ENCODE data around the gene LFNG. TPM values are rescaled to one million over a fixed set of nuclear protein-coding genes. Genes with fewer than 3 reads are reported as not detected.

LFNG gene
- total RNA-seq, 1 experiment from 2014 or later, result 15.2 TPM

DNA sequence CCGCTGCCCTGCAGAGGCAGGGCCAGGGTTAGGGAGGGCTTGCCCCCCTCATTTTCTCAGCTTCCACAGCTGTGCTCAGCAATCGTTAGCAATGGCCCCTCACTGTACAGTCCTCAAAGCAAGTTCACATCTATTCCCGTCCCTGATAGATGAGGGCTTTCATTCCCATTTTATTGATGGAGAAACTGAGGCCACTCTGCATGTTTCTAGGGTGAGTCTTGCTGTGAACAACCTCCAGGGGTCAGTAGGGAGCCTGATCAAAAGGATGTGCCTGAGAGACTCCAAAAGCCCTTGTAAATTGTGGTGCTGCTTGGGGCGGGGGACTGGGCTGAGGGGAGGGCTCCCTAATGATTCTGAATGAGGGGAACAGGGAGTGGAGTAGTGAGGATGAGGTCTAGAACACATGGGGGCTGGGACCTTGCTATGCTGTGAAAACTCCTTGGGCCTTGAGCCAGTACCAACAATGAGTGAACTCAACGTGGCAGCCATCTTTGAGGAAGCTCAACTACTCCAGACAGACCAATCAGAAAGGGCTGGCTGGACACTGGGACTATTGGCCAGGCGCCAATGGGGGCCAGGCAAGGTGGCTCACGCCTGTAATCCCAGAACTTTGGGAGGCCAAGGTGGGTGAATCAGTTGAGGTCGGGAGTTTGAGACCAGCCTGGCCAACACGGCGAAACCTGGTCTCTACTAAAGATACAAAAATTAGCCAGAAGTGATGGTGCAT lies 36.7 kb upstream of the LFNG start:
- DNase-seq (ENCODE audit: low read depth), result peak; percentile 47

DNA sequence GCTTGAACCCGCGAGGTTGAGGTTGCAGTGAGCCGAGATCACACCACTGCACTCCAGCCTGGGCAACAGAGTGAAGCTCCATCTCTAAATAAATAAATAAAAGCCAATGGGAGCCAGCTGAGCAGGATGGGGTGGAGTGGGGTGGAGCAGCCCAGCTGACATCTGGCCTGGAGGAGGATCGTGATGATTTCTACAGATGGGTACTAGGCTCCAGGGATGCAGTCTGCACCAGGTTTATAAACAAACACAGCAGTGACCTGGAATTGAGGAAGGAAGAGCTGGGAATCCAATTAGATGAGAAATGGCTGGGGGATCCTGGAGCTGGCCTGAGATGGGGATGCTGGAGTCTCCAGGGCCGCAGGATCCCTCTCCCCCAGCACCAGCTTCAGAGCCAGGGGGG lies 36.1 kb upstream of the LFNG start:
- no peak for DNase-seq (ENCODE audit: low read depth)

DNA sequence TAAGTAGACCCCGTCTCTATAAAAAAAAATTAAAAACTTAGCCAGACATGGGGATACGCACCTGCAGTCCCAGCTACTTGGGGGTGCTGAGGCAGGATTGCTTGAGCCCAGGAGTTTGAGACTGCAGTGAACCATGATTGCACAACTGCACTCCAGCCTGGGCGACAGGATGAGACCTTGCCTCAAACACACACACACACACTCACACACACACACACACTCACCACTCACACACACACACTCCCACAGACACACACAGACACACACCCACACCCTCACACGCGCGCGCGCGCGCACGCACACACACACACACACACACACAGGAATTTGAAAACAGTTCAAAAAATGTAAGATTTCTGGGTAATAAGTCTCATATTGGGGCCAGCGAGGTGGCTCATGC lies 34.7 kb upstream of the LFNG start:
- DNase-seq (ENCODE audit: low read depth), result no peak

DNA sequence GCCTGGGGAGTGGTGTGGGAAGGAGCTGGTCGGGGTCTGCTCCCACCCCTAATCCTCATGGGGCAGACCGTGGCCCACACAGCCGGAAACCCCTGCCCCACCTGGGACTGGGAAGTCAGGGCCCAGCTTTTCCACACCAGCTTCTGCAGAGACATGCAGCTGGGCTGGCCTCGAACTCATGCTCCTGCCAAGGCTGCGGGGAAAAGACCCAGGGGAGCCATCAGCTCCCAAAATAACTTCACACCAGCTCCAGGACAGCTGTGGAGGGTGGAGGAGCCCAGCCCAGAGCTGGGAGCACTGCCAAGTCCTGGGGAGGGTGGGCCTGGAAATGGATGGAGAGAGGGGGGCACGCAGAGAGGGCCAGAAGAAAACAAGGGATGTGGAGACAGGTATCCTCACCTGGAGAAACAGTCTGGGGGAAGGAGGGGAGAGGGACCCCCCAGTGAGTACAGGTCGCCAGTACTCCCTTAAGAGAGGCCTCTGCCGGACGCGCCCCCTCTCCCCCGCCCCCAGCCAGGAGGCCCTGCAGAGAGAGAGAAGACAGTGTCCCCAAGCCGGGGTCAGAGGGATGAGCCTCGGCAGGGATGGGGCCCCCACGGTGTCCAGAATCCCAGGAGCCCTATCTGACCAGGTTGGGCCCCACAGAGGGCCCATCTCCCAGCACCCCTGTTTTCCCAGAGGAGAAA lies 31.8 kb upstream of the LFNG start:
- peak; percentile 60 for DNase-seq (ENCODE audit: low read depth)

DNA sequence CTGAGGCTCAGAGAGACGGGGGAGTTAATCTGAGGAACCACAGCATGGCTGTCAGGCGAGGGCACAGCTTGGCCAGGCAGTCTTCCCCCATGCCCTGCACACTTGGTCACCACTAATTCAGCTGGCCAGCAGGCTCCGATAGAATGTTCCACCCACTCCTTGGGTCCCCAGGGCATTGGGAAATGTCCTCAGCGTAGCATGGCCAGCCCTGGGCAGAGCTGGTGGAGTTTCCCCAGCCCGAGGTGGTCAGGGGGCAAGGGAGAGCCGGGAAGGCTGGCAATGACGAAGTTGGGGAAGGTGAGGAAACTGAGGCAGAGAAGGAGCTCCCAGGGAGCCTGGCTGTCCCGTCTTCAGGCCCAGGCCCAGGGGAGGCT lies 31.3 kb upstream of the LFNG start:
- DNase-seq (ENCODE audit: low read depth), result peak; percentile 50

DNA sequence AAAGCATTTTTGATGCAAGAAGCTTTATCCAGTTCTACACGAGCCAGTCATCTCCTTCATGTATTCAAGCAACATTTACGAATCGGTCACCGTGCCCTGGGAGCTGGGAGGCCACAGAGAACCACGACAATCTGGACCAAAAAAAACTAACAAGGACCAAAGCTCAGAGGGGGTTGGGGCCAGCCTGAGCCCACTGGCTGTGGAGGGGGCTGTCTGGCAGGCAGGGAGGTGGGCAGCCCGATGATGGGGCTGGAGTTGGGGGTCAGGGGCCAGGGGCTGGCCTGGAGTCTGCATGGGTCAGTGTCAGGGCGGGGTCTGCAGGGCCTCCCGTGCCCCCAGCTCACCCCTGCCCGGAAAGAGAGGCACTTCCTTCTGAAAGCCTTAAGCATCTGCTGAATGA lies 30.9 kb upstream of the LFNG start:
- DNase-seq (ENCODE audit: low read depth), result no peak

DNA sequence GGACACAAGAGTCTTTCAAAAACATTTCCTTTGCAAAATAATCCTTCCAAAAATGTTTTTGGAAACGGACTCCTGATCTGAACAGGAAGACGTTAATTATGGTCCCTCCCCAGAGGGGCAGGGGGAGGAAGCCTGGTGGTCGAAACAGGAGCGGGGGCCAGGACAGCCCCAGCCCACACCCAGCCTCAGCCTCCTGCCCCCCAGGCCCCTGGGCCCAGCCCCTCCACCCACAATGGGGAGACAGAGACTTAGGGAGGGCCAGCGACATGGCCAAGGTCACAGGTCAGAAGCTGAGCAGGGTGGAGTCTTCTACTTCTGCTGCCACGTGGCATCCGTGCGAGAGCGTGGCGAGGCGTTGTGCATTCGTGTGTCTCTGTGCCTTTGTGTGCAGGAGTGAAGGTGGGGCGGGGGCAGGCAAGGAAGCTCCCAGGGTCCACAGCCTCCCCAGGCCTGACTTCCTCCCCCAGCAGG lies 29.4 kb upstream of the LFNG start:
- DNase-seq (ENCODE audit: low read depth), result no peak

DNA sequence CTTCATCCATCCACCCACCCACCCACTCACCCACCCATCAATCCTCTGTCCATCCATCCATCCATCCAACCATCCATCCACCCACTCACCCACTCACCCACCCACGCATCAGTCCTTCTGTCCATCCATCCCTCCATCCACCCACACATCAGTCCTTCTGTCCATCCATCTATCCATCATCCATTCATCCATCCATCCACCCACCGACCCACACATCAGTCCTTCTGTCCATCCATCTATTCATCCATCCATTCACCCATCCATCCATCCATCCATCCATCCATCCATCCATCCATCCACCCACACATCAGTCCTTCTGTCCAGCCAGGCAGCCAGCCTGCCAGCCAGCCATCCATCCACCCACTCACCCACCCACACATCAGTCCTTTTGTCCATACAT lies 27.5 kb upstream of the LFNG start:
- DNase-seq (ENCODE audit: low read depth), result no peak

DNA sequence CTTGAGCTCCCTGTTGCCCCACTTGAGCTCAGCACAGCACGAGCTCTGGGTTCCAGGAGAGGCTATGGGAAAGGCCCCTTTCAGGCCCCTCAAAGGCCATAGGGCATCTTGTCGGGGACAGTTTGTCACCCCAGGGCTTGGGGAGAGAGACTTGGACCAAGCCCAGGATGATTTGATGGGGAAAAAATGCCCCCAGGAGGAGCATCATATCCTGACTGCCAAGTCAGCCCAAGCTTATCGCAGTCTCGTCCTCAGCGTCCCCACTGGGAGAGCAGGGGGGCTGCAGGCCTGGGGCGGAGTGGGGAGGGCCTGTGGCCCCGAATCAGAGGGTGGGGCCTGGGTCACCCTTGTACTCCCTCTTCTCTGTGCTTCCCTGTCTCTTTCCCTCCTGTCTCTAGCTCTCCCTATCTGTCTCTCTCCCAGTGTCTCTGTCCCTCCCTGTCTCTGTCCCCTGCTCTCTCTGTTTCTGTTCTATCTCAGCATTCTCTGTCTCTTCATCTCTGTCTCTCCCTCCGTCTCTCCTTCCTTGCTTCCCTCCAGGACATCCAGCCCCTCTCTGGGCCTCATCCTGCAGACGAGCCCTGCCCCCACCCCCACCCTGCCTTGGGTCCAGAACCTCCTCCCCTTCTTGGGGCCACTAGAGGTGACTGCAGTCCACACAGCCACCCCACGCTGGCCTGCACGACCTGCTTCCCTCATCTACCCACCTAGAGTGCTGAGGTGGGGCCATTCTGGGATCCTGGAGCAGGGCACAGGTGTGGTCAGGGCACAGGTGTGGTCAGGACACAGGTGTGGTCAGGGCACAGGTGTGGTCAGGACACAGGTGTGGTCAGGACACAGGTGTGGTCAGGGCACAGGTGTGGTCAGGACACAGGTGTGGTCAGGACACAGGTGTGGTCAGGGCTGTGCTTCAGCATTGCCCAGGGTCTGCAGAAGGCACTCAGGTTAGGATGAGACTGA lies 26.1 kb upstream of the LFNG start:
- no peak for DNase-seq (ENCODE audit: low read depth)

DNA sequence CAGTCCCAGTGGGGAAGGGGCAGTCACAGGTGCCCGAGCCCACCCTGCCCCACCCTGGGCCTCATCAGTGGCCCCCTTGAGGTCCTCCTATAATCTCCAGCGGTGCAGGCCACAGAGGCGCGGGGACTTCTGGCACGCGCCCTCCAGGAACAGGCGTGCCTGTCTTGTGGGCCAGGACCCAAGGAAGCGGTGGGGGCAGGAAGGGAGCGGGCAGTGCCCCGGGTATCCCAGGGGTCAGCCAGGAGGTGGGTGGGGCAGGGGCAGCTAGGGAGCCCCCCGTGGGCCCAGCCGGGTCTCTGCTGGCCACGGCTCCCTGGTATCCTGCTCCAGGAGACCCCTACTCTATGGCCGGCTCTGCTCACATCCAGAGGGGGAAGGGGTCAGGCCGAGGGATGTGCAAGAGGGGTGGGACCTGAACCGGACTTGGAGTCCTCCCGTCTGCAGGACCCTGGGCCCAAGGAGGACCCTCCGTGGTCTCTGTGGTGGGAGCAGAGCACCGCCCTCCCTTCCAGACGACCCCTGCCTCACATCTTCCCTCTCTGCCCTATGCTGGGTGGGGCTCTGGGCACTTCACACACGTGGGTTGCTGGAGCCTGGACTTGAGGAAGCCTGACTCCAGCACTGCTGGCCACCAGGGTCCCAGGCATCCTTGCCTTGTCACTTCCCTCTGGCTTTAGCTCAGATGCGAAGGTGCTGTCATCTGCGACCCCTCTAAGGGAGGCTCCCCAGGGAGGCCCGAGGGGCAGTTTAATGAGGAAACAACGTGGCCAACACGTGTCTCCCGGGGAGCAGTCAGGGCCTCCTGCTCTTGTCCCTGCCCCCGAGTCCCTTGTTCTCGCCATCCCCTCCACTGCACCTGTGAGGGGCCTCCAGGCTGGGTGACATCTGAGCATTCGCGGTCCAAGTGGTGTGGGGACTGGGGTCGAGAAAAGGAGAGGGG lies 25.1 kb upstream of the LFNG start:
- no peak for DNase-seq (ENCODE audit: low read depth)

DNA sequence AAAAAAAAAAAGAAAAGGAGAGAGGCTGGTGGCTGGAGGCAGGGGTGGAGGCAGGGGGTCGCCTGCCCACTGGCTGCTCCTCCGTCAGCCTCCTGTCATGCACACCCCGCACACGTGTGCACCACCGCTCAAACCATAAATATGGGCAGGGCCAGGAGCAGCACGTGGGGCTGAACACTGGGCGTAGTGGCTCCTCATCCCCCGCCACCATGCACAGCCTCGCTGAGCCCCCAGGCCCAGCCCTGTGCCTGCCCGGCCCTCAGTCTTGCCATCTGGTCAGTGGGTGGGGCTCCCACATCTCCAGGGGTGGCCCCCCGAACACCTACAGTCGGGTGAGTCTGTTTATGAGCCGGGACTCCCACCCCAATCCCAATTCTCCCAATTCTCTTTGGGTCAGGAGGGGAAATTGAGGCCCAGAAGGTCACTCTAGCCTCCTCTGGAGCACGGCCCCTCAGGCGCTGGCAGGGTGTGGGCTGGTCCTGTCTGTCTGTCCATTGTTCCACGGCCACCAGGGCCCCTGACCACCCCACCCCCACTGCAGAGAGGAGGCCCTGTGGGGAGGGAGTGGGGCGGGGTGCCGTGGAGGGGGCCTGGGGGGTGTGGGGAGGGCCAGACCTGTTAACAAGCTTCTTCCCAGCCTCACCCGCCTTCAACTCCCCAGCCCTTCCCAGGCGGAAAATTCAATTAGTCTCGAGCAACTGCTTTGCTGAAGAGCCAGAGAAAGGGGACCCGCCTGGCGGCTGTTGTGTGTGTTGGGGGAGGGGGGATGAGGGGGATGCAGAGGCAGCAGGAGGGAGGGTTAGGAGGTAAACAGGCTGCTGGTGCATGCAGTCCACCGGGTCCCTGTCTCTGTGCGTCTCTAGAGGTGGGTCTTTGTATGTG lies 23.9 kb upstream of the LFNG start:
- no peak for DNase-seq (ENCODE audit: low read depth)

DNA sequence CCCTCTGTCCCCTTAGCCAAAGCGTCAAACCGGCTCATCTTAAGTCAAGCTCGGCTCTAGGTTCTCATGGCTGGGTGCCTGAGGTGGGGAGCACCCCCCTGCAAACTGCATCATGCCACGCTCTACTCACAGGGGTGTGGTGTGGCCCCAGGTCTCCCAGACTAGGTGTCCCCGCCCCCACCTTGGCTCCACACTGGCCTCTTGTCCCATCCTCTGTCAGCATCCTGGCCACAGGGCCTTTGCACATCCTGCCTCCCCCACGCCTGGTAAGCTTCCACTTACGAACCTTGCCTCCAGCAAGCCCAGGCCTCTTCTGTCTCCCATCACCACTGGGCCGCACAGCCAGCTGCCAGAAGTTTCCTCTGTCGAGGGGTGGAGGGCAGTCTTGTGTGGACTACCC lies 23.2 kb upstream of the LFNG start:
- no peak for DNase-seq (ENCODE audit: low read depth)

DNA sequence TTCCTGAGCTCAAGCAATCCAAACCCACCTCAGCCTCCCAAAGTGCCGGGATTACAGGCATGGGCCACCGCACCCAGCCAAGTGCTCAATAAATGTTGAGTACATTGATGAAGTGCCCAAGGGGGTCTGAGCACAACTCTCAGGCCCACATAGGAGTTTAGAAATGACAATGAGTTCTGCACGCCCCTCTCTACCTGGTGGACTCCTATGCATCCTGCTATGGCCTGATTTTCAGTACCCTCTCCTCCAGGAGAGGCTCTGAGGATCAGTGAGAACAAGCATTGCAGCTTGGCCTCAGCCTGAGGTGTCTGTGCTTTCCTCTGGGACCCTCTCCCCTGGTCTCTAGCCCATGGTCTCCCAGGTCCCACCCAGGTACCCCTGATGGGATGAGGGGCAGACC lies 22.5 kb upstream of the LFNG start:
- no peak for DNase-seq (ENCODE audit: low read depth)

DNA sequence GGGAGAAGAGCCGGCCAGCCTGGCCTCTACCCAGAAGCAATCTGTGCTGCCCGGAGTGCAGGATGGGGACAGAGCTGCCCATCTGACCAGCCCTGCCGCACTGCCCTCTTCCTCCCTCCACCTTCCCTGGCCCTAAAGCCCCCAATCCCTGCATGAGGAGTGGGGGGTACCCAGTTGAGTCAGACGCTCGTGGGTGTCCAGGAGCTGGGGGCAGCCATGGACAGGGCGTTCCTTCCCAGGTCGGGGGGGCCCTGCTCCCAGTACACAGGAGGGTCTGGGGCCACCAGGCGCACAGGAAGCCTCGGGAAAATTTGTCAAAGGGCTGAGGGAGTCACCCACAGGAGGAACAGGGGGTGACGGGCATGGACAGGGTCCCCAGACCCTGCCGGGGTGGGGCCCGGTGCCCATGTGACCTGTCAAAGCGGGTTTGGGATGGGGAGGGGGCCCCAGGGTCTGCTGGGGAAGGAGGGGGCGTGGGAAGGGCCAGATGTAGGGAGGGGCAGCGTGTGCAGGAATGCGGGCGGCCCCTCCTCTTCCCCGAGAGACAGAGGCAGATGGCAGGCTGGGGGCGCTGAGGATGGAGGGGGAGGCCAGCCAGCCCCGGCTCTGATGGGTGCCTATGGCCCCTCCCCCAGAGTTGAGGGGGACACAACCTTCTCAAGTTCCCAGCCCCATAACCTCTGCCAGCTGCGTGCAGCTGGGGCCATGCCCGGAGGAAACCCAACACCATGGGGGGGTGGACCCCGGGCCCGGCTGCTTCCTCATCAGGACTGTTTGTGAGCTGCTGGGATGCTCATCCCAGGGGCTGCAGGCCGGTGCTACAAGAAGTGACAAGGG lies 21.9 kb upstream of the LFNG start:
- no peak for DNase-seq (ENCODE audit: low read depth)

DNA sequence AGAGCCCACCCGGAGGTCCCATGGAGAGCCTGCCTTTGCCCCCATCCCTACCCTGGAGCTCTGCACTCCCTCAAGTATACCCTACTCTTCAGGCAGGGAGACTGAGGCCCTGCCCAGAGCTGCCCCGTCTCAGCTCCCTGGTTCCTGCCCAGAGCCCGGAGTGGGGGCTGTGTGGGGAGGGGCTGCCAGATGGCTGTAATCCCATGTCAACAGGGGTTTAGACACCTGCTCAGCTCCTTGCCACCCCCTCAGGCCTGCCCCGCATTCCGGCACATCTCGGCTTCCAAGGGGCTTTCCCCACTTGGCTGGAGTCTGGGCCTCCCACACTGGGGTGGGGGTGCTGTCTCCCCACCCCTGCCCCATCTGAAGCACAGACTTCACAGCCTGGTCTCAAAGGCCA lies 20.9 kb upstream of the LFNG start:
- DNase-seq (ENCODE audit: low read depth), result no peak

DNA sequence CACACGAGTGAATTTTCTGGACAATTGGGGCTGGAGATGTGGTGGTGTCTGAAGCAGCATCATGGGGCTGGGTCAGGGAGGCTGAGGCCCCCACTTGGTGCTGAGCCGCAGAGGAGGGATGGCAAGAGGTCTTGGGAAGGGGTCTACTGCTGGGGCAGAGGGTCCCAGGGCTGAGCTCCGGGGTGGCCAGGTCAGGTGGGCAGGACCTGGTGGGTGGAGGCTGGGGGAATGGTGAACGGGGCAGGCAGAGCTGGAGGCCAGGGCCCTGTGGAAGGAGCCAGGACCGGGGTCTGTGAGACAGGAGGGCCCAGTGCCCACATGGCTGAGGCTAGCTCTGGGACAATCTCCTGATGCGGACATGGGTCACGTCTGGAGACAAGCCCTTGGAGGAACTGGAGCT lies 20.4 kb upstream of the LFNG start:
- no peak for DNase-seq (ENCODE audit: low read depth)

DNA sequence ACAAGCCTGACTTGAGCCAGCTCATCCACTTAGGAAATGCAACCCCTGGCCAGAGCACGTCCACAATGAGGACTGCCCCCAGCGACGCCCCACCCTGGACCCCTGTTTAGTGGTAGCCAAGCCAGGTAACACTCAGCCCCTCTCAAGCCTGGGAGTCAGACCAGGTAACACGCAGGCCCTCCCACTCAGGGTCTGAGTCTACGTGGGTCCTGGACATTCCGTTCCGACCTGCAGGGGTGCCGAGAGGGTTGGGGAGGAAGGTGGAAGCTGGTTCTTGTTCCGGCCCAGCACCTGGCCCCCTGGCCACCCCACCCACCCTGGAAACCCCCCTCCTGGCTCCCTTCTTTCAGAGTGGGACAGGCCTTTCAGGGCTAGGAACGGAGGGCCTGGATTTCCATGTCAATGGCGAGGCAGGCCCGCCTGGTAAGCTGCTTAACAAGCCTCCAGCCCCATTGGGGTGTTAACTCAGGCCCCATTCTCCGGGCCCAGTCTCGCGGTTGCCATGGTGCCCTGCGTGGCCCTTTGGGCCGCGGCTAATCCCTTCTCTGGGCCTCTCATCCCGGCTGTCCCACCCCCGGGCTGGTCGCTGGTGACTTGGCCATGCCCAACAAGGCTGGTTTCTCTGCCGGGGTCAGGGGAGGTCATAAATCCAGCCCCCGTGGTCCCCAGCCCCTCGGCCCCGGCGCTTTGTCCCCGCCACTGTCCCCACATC lies 19.7 kb upstream of the LFNG start:
- DNase-seq (ENCODE audit: low read depth), result no peak

DNA sequence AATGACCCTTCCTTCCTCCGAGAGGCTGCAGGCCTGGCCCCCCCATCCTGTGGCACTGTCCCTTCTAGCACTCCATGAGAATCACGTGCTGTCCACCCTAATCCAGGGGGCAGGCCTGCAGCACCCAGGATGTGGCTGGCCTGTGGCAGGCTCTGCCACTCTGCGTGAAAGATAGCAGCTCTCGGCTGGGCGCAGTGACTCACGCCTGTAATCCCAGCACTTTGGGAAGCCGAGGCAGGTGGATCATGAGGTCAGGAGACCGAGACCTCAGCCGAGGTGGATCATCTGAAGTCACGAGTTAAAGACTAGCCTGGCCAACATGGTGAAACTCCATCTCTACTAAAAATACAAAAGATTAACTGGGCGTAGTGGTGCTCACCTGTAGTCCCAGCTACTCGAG lies 18.9 kb upstream of the LFNG start:
- no peak for DNase-seq (ENCODE audit: low read depth)

Measured in LHCN-M2 (cell line).